Activated CD4-positive, alpha-beta T cell treated with anti-CD3 and anti-CD28 coated beads, Interleukin-2, amount 50 U/mL, for 4 hours (primary cell): ENCODE results near the gene TLE3.

Experiments
- DNase-seq, 2 experiments: peaks; one replicate each; pipeline ENCODE4 v3.0.0-alpha.2; 2020

TLE3 gene

DNA sequence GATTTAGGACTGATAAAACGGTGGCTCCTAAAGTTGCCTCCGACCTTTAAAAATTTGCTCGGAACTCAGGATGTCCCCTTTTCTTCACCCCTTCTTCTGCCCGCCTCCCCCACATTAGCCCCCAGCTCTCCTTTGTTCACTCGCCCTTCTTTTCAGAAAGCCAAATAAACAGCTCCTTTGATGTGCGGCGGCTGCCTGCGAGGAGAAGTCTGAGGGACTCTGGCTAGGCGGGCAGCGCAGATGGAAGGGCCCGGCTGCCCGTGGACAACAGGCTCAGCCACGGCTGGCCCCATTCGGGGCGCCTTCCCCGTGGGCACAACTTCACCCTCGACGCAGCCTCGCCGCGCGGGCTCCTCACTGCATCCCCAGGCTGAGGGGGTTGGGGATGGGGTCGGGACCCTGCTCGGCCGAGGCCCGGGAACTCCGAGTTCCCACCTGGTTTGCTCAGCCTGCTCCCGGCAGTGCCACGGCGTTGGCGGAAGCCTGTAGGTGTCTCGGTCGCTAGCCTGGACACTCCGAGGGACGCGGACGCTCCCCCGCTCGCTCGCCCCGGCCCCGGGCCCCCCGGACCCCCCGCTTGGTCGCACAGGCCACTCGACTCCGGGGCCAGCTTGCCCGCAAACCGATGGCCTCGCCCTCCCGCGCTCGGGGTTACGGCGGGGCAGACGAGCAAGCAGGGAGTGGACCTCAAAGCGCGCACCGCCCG, 897 bp upstream of the TLE3 start:
- DNase-seq, result peak; percentile 16 to 21

DNA sequence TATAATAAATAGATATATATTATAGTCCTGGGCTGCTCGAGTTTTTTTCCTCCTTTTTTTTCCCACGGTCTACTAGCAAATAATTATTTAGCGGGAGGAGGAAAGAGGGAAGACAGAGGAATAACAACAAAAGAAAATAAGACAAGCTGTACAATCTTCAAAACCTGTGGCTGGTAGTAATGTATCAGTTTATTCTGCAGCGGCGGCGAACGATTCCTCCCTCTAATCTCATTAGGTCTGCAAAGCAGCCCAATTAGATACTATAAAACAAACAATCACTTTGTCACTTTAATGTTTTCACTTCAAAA, 390 bp upstream of the TLE3 start:
- DNase-seq, result no peak

DNA sequence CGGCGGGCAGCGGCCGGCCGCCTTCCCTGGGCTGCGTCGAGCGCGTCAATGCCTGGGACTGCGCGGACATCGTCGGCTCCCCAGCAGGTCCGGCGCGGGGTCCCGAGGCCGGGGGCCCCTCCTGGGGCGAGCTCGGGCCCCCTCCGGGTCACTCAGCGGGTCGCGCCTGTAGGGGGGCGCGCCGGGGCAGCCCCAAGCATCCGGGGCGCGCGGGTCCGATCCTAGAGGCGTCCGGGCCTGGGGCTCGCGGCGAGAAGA, 725 bp downstream of the TLE3 start:
- DNase-seq, result no peak

DNA sequence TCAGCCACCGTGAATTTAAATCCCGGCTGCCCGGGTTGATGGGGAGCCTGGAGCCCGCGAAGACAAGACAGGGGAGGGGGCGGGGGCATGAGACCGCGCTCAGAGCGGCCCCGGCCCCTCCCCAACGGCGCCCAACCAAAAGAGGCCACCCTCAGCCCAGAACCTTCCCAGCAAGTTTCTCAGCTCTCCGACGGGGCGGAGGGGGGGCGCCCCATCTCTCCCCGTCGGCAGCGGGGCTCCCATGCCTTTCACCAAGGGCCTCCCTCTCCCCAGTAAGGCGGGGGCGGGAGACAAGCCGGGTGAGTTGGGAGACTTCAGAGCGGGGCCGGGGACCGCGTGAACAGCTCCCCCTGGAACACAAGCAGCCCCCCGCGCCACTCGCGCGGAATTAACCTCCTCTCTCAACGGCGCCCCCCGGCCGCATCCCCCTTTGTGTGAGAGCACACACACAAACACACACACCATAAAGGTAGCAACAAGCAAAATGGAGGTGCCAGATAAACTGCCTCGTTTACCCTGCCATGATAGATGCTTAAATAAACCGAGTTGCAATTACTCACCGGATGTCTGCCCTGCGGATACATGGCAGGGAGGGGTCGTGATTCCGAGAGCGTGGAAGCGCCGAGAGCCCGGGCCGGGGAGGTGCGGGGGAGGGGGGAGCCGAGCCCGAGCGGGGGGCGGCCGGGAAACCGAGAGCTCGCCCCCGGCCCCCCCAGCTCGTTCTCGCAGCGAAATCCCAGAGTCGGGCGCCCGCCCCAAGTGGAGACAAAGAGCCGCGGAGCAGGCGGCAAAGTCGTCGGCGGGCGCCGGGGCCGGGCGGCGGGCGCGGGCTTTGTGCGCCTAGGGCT, 1.3 kb downstream of the TLE3 start:
- DNase-seq, result peak; percentile 48 to 58

DNA sequence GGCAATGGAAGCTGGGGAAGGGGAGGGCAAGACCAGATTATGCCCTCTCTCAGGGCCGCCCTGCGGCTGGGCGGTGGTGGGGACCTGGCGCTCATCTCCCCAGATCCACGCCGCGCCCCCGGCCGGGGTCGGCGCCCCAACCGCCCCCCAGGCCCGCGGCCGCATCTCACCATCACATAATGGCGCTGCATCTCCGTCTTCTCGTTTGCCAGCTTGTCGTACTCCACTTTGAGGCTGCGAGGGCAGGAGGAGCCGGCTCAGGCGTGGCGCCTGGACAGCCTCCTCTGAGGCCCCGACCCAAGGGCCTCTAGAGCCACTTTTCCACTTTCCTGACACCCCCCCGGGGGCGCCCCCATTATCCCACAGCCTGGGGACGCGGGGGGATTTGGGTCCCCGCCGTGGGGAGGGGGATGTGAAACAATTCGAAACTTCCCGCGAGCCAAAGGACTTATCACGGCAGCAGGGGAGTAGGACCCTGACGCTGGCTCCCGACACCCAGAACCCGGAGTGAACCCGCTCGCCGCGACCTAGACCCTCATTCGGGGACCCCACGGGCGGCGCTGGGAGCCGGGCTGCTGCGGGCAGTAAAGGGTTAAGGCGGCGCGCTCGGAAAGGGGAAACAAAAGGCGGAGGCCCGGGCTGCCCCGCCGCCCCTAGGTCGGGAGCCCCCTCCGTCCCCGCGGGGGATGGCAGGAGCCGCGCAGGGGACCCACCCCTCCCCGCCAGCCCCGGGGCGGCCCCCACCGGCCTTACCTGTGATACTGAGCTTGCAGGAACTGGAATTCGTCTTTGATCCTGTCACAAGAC, 2.1 kb downstream of the TLE3 start:
- DNase-seq, result peak; percentile 43

DNA sequence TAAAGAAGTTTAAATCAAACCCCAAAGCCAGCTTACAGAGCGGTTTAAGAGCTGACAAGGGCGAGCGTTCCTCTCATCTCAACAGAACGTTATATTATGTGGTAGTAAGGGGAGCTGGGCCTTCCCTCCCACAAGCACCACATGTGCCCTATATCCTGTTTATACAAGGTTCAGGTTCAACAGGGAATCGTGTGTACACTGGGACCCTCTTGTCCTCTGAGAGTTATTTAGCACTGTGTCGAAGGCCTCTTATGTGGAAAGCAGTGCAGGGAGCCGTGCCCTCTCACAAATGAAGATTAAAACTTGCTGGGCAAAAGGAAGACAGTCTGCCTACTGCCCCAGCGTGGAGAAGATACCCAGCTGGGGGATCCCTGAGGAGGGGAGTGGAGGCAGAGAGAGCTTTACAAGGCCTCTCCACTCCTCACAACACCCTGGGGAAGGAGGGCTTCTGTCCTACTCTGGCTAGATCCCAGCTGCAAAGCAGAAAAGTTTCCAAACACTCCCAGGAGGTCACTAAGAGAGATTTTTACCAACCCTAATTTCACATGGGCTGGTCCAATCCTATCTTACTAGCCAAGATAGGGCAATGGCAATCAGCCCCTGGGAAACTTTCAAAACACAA, 2.9 kb downstream of the TLE3 start:
- DNase-seq, result no peak

DNA sequence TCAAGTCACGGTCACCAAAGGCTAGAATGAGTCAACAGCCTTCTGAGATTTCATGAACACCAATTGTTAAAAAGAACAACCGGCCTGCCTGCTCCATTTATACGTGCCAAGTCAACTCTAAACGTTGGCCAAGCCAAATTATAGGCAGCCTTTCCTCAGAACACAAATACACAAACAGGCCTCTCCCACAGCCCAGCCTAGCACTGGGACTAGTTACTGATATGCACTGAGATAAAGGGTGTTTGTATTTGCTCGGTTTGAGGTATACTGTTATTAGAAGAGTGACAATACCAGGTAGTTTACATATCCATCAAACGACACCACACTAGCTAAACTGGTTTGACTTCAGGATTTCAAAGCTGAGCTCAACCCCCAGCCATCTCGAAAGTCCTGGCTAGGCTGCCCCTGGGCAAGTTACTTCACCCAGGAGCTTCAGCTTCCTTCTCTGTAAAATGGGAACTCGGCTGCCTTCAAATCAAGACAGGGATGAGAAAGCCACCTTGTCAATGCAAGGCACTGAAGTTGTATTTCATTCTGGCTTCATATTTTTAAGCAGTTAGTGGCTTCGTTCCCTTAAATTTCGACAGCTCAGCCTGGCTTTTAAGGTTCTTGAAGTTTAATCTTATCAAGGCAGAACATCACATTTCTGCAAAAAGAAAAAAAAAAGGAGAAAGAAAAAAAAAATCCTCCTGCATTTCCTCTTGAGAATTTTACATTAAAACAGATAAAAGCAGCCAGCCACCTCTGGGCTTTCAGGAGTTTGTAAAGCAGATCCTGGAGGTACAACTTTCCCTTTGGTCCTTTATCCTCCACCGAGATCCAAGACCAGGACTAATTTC, 4.0 kb downstream of the TLE3 start:
- no peak for DNase-seq

DNA sequence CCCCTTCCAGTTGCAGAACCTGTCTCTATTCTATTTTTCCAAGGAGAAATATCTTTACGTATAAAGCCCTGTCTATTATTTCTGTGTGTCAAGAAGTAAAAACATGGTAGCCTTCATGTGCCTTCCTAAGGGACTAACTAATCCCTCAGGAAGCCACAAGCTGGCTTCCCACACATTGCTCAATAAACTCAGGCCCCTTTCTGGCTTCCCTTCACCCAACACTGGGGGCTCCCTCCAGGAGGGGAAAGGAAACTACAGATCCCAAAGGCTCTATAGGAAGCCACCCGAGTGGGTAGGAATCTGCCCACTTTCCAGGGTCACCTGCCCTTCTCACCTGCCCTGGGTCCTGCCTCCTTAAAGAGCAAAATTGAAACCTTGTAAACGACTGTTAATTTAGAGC, 4.6 kb downstream of the TLE3 start:
- no peak for DNase-seq

DNA sequence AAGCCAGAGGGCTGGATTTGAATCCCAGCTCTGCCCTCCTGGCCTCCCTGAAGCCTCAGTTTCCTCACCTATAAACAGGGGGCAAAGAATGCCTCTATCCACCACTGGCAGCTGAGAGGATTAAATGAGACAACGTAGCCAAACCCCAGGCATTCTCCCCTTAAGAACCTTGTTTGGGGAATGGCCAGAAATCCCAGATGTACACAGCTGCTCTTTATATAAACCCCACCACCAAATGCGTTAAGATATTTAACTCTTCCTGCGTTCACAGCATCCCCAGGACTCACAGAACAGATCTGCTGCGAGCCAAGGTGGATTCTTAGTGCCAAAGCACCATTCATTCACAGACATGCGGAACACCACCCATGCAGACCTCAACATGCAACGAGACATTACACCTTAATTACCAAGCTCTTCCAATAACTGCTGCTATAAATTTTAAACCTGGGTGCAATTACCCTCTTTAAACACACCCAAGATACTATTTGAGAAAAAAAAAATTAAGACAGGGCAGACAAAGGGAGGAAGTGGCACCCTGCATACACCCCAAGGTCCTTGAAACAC, 5.2 kb downstream of the TLE3 start:
- DNase-seq, result no peak

DNA sequence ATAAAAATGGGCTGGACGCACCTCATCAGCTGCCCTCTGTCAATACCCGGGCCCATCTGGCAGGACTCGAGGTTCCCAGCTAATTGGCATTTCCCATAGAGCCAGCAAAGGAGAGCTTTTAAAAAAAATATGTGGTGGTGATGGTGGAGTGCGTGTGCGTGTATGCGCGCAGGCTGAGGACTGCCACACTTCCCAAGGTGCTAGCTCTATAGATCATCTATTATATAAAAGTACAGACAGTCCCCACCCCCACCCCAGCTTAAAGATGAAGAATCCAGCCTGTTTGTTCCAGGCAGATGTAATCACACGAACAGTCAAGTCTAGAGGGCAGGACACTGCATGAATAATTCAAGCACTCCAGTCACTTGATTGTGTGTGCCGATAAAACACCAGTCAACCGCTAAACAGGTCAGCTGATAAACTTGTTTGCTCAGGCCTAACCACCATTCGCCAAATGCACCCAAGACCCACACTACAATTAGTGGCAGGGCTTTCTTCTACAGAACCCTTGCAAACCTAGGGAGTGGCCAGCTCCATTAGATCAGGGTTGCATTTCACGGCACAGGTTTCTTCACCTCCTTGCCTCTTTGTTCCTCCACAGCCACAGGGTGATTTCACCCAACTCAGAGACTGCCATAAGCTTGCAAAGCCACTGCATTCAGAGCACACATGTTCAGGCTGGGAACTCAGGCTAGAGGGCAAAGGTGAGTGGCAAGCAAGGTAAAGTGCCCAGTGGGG, 5.8 kb downstream of the TLE3 start:
- DNase-seq, result no peak

DNA sequence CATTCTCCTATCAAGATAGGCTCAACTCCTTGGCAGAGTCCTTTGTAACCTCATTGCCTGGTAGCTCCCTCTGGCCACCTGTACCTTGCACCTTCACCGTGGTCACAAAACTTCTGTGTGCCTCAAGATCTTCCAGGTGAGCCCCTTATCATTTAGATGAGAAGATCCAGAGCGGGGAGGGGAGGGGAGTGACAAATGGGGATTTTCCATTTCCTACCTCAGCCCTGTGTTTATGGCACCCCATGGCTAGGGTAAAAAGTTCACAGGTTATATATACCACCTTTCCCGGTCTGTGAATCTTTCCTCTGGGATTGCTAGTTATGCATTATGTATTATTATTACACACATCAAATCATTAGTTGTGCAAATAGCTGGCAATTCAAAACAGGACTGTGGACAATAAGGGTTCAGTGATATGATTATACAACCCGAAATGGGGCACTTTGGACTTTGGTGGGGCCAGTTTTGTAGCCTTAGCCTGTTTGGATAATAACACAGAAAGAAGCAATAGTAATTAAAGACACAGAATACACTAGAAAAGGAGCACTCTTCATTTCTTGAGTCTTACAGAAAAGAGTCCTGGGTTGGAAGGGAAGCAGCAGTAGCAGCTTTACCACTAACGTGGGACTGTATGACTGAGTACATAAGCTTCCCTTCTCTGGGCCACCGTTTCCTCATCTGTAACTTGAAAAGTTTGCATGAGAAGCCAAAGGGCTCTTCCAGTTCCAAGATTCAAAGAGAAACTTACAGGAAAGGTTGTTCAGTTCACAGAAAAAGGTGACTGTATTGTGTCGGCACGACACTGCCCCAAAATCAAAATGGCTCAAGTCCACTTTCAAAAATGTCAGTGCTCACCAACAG, 7.1 kb downstream of the TLE3 start:
- DNase-seq, result no peak

DNA sequence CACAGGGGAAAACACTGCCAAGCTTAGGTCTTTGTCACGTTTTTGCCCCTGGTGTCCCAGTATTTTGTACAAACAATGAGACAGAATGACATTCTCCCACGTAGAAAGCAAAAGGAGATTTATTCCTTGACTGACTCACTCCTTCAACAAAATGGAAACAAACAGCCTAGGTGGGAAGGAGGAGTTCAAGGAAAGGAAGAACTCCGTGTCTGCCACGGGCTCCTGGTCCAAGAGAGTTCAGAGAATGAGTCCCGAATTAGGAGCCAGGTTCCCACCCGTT, 8.1 kb downstream of the TLE3 start:
- DNase-seq, result no peak

DNA sequence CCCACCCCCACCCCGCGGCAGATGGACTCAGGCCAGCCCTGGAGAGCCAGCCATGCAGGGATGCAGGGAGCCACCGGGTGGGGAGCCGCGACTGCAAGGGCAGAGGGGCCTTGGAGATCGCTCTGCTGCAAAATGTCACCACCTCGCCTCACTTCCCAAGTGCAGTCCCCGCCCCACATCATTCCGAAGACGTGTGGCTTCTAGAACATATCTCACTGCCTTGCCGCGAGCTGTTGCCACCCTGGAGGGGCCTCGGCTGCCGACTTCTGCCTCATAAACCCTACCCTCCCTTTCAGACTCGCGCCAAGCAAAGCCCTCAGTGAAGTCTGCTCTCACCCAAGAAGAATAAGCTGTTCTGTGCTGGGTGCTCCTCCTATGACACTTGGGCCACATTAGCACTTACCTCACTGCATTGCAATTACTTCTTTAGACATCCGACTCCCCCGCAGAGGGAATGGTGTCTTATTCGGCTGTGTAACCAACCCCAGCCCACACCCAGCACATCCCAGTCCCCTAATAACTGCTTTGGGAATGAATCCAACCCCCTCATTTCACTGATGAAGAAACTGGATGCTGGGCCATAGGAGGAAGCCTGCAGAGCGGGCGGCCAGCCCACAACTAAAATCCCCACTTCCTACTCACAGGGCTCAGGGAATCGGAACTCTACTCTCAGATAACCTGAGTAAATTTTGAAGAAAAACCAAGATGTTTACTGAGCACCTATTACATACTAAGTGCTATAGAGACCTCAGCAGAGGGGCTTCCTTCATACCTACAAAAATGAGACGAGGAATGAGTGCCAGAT, 8.6 kb downstream of the TLE3 start:
- no peak for DNase-seq

DNA sequence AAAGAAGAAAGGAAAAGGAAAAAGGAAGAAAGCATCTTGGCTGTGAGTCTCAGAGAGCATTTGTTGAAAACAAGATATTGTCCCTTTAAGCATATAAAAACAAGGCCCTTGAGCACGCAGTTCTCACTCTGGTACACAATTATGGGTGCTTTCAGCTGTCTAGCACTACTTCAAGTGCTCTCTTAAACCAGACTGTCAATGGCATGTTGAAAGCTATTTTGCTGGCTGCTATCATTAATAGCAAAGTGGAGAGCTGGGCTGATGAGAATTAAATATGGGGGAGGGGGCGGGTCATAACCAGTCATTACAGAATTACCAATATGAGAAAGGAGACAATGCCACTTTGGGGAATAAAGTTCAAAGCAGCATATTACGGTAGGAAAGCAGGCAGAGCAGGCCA, 9.3 kb downstream of the TLE3 start:
- no peak for DNase-seq

DNA sequence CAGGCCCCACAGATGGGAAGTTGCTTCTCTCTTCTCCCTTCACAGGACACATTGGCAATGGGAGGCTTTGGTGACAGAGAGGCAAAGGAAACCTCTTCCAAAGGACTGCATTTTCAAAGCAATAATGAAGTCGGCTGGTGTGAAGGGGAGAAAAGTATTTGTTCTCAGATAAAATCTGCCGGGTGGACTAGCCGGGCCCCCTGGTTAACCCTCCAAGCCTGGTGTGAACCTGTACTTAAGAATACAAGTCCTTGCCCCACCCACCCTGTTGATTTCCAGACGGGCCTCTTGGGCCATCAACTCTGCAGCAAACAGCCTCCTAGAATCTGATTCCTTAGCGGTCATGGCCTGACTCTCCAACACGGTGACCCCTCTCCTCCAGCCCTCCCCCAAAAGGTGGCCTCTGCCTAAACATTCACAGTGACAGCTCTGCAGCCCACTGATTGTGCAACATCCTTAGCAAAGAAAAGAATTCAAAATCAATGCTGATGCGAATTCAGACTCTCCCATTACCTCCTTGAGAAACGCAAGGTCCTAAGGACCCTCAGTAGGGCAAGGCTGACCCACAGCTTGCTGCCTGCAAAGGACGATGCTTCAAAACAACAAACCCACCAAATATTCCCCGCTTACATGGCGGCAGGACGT, 9.9 kb downstream of the TLE3 start:
- DNase-seq, result no peak

DNA sequence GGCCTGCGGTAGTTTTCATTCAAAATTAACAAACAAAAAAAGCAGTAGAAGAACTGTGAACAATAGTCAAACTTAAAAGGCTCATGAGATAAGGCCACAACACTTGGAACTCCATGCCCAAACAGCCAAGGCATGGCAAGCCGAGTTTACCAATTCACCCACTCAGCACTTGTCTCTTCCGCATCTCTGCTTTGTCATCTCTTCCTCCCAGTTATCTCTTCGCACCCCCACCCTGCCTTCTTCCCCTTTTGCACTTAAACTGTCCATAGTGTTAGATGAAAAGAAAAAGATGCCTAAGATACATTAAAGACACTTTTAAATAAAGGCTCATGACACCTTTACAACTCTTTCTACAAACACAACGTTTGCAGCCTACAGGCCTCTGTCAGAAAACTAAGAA, 11.1 kb downstream of the TLE3 start:
- DNase-seq, result no peak

DNA sequence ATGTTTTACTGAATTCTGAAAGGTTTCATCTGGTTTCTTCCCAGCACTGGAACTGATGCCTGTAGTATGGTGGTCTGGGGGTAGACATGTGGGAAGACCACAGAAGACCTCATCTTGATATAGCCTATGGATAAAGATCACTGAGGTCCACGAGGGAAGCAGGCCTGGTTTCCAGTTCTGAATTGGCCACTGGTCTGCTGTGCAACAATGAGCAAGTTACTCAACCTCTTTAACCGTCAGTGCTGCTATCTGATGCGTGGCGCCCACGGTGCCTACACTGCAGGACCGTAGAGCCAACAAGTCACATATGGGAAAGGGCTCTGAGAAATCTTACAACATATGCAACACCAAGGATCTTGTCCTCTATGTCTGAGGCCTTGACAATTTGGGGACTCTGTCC, 13.3 kb downstream of the TLE3 start:
- DNase-seq, result no peak

DNA sequence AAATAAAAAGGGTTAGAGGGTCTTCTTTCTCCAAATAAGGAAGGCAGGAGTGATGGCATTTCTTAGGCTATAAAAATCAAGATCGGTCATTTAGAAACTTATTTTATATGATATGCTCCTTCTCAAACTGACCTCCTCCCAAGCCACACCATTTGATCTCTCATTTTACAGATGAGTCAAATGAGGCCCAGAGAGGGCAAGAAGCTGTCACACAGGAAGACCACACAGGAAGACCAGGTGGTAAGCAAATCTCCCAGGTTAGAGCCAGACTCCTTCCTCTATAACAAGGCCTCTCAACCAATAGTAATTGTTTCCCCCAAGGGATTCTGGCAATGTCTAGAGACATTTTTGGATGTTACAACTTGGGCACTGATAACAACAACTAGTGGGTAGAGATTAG, 13.8 kb downstream of the TLE3 start:
- no peak for DNase-seq

DNA sequence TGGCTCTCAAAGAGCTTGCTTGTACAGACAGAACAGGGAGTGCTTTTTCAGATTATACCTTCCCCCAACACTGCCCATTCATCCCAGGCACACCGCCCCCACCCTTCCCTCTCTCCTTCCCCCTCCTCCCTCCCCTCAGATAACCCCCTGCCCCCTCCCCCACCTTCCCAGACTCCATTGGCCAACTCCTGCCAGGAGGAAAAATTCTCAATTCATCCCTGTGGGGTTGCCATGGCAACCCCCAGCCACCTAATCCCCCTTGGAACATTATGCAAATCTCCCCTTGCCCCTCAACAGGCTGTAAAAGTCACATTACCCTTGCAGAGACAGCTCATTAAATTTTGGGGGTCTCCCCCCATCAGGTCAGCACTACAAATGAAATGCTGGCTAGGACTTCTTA, 14.3 kb downstream of the TLE3 start:
- DNase-seq, result no peak
